ENCODE data around the gene GET4.

DNA sequence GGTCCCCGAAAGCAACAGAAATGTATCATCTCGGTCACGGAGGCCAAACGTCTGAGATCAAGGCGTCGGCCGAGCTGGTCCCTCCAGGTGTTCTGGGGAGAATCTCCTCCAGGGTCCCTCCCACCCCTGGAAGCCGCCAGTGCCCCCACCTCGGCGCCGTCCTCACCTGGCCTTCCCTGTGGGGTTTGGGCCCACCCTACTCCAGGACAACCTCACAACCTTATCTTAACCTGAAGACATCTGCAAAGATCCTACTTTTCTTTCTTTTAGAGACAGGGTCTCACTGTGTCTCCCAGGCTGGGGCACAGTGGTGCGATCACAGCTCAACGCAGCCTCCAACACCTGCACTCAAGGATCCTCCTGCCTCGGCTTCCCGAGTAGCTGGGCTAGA, 44.7 kb downstream of the GET4 start:
- TF ChIP-seq CHD2 (IDR thresholded peaks at IDR 0.05; ENCODE audit: borderline replicate concordance, low read depth, low read length) (no peak), EZH2 (IDR thresholded peaks at IDR 0.05; ENCODE audit: borderline replicate concordance, control insufficient read depth, low read depth, low read length) (no peak), CBX5 (IDR thresholded peaks at IDR 0.05; ENCODE audit: low read depth) (no peak), RCOR1 (conservative IDR thresholded peaks at IDR 0.05; ENCODE audit: low read depth, low read length) (no peak)
- TF ChIP-seq, protein P1, sequence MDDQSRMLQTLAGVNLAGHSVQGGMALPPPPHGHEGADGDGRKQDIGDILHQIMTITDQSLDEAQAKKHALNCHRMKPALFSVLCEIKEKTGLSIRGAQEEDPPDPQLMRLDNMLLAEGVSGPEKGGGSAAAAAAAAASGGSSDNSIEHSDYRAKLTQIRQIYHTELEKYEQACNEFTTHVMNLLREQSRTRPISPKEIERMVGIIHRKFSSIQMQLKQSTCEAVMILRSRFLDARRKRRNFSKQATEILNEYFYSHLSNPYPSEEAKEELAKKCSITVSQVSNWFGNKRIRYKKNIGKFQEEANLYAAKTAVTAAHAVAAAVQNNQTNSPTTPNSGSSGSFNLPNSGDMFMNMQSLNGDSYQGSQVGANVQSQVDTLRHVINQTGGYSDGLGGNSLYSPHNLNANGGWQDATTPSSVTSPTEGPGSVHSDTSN (IDR thresholded peaks at IDR 0.05; ENCODE audit: insufficient replicate concordance, low read depth, low read length): no peak
